CD14-positive monocyte (primary cell): ENCODE measurements around the gene ABCB8. TPM values are rescaled to one million over a fixed set of nuclear protein-coding genes. Genes with fewer than 3 reads are reported as not detected.
A peak's percentile ranks its signal among the peaks of the same experiment; 100 is the strongest.

Experiments
- DNase-seq, 3 donors: peaks; one replicate each; pipeline ENCODE4 v3.0.0-alpha.2; 2011 to 2022
- H2AFZ ChIP-seq: 2 replicates; pipeline ENCODE4 v1.6.0; 2012; ENCODE audit warnings: mild to moderate bottlenecking, low read depth, low read length, inconsistent platforms; ENCODE audit not compliant: insufficient read depth, poor library complexity, severe bottlenecking
- H3K27ac ChIP-seq, 2 donors: 1 replicate in 1 of 2; 2 replicates in 1 of 2; pipeline ENCODE4 v1.5.1; 2012 to 2013; ENCODE audit warnings: low read length in 2 of 2, control low read depth in 1 of 2, inconsistent platforms in 1 of 2, low read depth in 1 of 2, mild to moderate bottlenecking in 1 of 2
- H3K27me3 ChIP-seq, 2 donors: one replicate each; pipeline versions ENCODE4 v1.6.0 to v1.6.1; 2011 to 2013; ENCODE audit warnings: low read length in 2 of 2; ENCODE audit not compliant: control insufficient read depth in 2 of 2, insufficient read depth in 2 of 2
- H3K36me3 ChIP-seq, 2 donors: replicated peaks in 1 of 2; 1 replicate in 1 of 2; 2 replicates in 1 of 2; pipeline versions ENCODE4 v1.5.1 to v1.6.1; 2012 to 2013; ENCODE audit warnings: low read length in 2 of 2, control low read depth in 1 of 2, inconsistent platforms in 1 of 2, mild to moderate bottlenecking in 1 of 2; ENCODE audit not compliant: insufficient read depth in 2 of 2, control insufficient read depth in 1 of 2
- H3K4me1 ChIP-seq, 2 donors: 1 replicate in 1 of 2; 2 replicates in 1 of 2; pipeline versions ENCODE4 v1.5.1 to v1.6.1; 2012 to 2013; ENCODE audit warnings: low read length in 2 of 2, control low read depth in 1 of 2, inconsistent platforms in 1 of 2, mild to moderate bottlenecking in 1 of 2, moderate library complexity in 1 of 2; ENCODE audit not compliant: insufficient read depth in 2 of 2, control insufficient read depth in 1 of 2
- H3K4me2 ChIP-seq: replicated peaks from 2 replicates; pipeline ENCODE3; 2012; ENCODE audit warnings: low read length, moderate library complexity, mild to moderate bottlenecking; ENCODE audit not compliant: poor library complexity, severe bottlenecking; ENCODE audit errors: extremely low read depth
- H3K4me3 ChIP-seq, 3 experiments: fragments of 200-600 bp in 1 of 3; sonication (generic) in 1 of 3; replicated peaks in 1 of 3; 1 replicate in 2 of 3; 2 replicates in 1 of 3; pipeline ENCODE4 v1.5.1; 2011 to 2013; ENCODE audit warnings: low read length in 3 of 3, mild to moderate bottlenecking in 3 of 3, control low read depth in 2 of 3, low read depth in 2 of 3, inconsistent platforms in 1 of 3, moderate library complexity in 1 of 3
- H3K79me2 ChIP-seq: 2 replicates; pipeline ENCODE4 v1.6.0; 2012; ENCODE audit warnings: mild to moderate bottlenecking, control low read depth, inconsistent platforms, low read length, moderate library complexity; ENCODE audit not compliant: insufficient read depth
- H3K9ac ChIP-seq: 2 replicates; pipeline ENCODE4 v1.6.0; 2017; ENCODE audit warnings: low read length, mild to moderate bottlenecking; ENCODE audit not compliant: insufficient read depth, poor library complexity, severe bottlenecking
- H3K9me3 ChIP-seq, 2 donors: replicated peaks in 1 of 2; 1 replicate in 1 of 2; 2 replicates in 1 of 2; pipeline versions ENCODE4 v1.5.1 to v1.6.1; 2012 to 2013; ENCODE audit warnings: low read length in 2 of 2, control low read depth in 1 of 2; ENCODE audit not compliant: control insufficient read depth in 1 of 2, insufficient read depth in 1 of 2
- H4K20me1 ChIP-seq: 2 replicates; pipeline ENCODE4 v1.6.0; 2012; ENCODE audit warnings: mild to moderate bottlenecking, low read length, control low read depth, moderate library complexity; ENCODE audit not compliant: insufficient read depth
- H3K27ac Mint-ChIP-seq, 7 donors: one replicate each; pipeline ENCODE4 v1.8.0; 2020; ENCODE audit warnings: mild to moderate bottlenecking in 7 of 7, mixed read lengths in 7 of 7, moderate library complexity in 6 of 7, inconsistent platforms in 2 of 7
- H3K27me3 Mint-ChIP-seq, 3 donors: one replicate each; pipeline ENCODE4 v1.8.0; 2021 to 2022; ENCODE audit warnings: low read depth in 3 of 3, mild to moderate bottlenecking in 3 of 3, mixed read lengths in 3 of 3, moderate library complexity in 3 of 3, inconsistent platforms in 1 of 3
- H3K36me3 Mint-ChIP-seq, 2 donors: one replicate each; pipeline ENCODE4 v1.8.0; 2020; ENCODE audit warnings: mixed read lengths in 2 of 2, inconsistent platforms in 1 of 2, mild to moderate bottlenecking in 1 of 2
- H3K4me1 Mint-ChIP-seq: one replicate; pipeline ENCODE4 v1.8.0; 2020; ENCODE audit warnings: mild to moderate bottlenecking, mixed read lengths
- H3K4me3 Mint-ChIP-seq, 2 donors: one replicate each; pipeline ENCODE4 v1.8.0; 2020; ENCODE audit warnings: mild to moderate bottlenecking in 2 of 2, mixed read lengths in 2 of 2, moderate library complexity in 1 of 2
- H3K9me3 Mint-ChIP-seq, 7 donors: one replicate each; pipeline ENCODE4 v1.8.0; 2020 to 2022; ENCODE audit warnings: mixed read lengths in 7 of 7, mild to moderate bottlenecking in 6 of 7, moderate library complexity in 6 of 7, inconsistent platforms in 2 of 7
- CTCF ChIP-seq: fragments of 200-600 bp; IDR thresholded peaks from one replicate; pipeline ENCODE4 v1.8.0; 2022; ENCODE audit warnings: antibody characterized with exemption, mild to moderate bottlenecking
- WGBS: methylation state at CpG from one replicate; pipeline ENCODE4 v1.1.5; 2013; ENCODE audit warnings: missing lambda C conversion rate; ENCODE audit not compliant: insufficient coverage; 5-methylcytosine and 5-hydroxymethylcytosine counted together
- intact Hi-C, 2 donors: fragments of 100-400 bp; cut with micrococcal nuclease; formaldehyde crosslinking; loops; one replicate each; pipeline versions ENCODE4 v1.15.0 to v1.15.1; 2023
- polyA plus RNA-seq, 3 donors: library from polyadenylated mRNA; depleted of rRNA in 1 of 3; unstranded in 2 of 3; stranded (reverse) in 1 of 3; fragments of 300-500 nt in 2 of 3; fragments of >200 nt in 1 of 3; fragmentation: Illumina TruSeq in 2 of 3; gene quantifications; 1 replicate in 2 of 3; 2 replicates in 1 of 3; pipeline ENCODE4 v1.2.3, GENCODE V29; 2012 to 2021

The ABCB8 gene
- polyA plus RNA-seq, 3 donors: 9.3 to 19.9 (median 9.5) TPM

GRCh38 chr7:150990416-150991186, 37.6 kb upstream of the ABCB8 start, which contains the start of gene NOS3:
NOS3 (plus strand) TSS chr7:150991017; CDS start chr7:150993804, 2,787 bp downstream.
- no peak within 1 kb of the TSS for H3K27ac ChIP-seq
- H2AFZ ChIP-seq: no peak within 1 kb of the TSS
- no peaks in the 10 kb centered on the region for H3K79me2 ChIP-seq
- H3K36me3 ChIP-seq: no peaks in the 10 kb centered on the region
- WGBS: 98% methylated on average over 6 of the region's 12 CpGs
- H3K27ac Mint-ChIP-seq: peak within 1 kb of the TSS in 1 of 7 donors; percentile 12
- no peak within 1 kb of the TSS for H3K4me3 ChIP-seq
- peaks cover 41% of the 10 kb centered on the region for H3K4me1 Mint-ChIP-seq
- peaks cover 23 to 31% of the 10 kb centered on the region in 2 donors for H3K4me1 ChIP-seq
- peaks cover 21 to 48% (median 32%) of the 10 kb centered on the region in 3 donors for H3K27me3 Mint-ChIP-seq
- no peaks in the 10 kb centered on the region for H4K20me1 ChIP-seq
- no peak for TF ChIP-seq CTCF
- H3K4me3 Mint-ChIP-seq: no peak within 1 kb of the TSS
- H3K4me2 ChIP-seq: no peak within 1 kb of the TSS
- peaks cover 0 to 23% of the 10 kb centered on the region in 2 donors for H3K27me3 ChIP-seq
- H3K9me3 ChIP-seq: peaks cover 10 to 16% of the 10 kb centered on the region in 2 donors
- intact Hi-C loops: no loop called here
- peaks cover 0 to 4% of the 10 kb centered on the region in 2 donors for H3K36me3 Mint-ChIP-seq
- H3K9me3 Mint-ChIP-seq: peaks cover 12 to 26% (median 20%) of the 10 kb centered on the region in 7 donors
- H3K9ac ChIP-seq: no peak within 1 kb of the TSS
- DNase-seq: no peak

GRCh38 chr7:150992051-150992640, 36.1 kb upstream of the ABCB8 start:
- Mint-ChIP-seq H3K27ac (no peak overlapping the region), H3K36me3 (peaks cover 0 to 4% of the 10 kb centered on the region in 2 donors), H3K27me3 (peaks cover 20 to 47% (median 37%) of the 10 kb centered on the region in 3 donors), H3K9me3 (peaks cover 12 to 26% (median 20%) of the 10 kb centered on the region in 7 donors), H3K4me3 (no peak overlapping the region), H3K4me1 (peaks cover 45% of the 10 kb centered on the region)
- H3K9ac ChIP-seq: no peak overlapping the region
- no peaks in the 10 kb centered on the region for H3K36me3 ChIP-seq
- peak in 1 of 3 donors; percentile 22 for DNase-seq
- H3K27me3 ChIP-seq: peaks cover 0 to 21% of the 10 kb centered on the region in 2 donors
- H4K20me1 ChIP-seq: no peaks in the 10 kb centered on the region
- no peak overlapping the region for H3K4me2 ChIP-seq
- TF ChIP-seq CTCF: no peak
- no peak overlapping the region for H3K4me3 ChIP-seq
- 92% methylated on average over 4 of the region's 6 CpGs for WGBS
- H3K4me1 ChIP-seq: peaks cover 32 to 42% of the 10 kb centered on the region in 2 donors
- no peak overlapping the region for H2AFZ ChIP-seq
- no peaks in the 10 kb centered on the region for H3K79me2 ChIP-seq
- no peak overlapping the region for H3K27ac ChIP-seq
- intact Hi-C loops: no loop called here
- peaks cover 10 to 16% of the 10 kb centered on the region in 2 donors for H3K9me3 ChIP-seq
